IMR-90 (cell line): Measurements from ENCODE around the gene ARVCF. TPM values are rescaled to one million over a fixed set of nuclear protein-coding genes. Genes with fewer than 3 reads are reported as not detected.
A peak's percentile ranks its signal among the peaks of the same experiment; 100 is the strongest.

Experiments used
- ATAC-seq: fragments of 200-7000 bp; cut with Tn5 transposase; 2 replicates; pipeline ENCODE4 v1.9.1; 2020; ENCODE audit warnings: low read depth, mild to moderate bottlenecking, moderate library complexity
- BruUV-seq: library from RNA; stranded (reverse); fragments of 400-500 nt; replicated peaks from 2 replicates; lab custom pipeline; 2021; lab: Mats Ljungman, UMichigan
- CTCF ChIA-PET: fragments of 300-600 bp; formaldehyde crosslinking; extraction: SDS; loops from one replicate; lab custom pipeline; 2021; ENCODE audit warnings: antibody characterized with exemption; lab: Yijun Ruan, JAX
- POLR2A ChIA-PET: fragments of 300-600 bp; sonication (Branson Sonifier 250); formaldehyde crosslinking; loops from one replicate; lab custom pipeline; 2022; ENCODE audit warnings: antibody characterized with exemption; ENCODE audit not compliant: unreplicated experiment; lab: Charles Lee
- DNase-seq: peaks from one replicate; pipeline ENCODE4 v3.0.0; 2013
- H2AFZ ChIP-seq: replicated peaks from 2 replicates; pipeline ENCODE3; 2013; ENCODE audit warnings: low read length, mild to moderate bottlenecking; ENCODE audit not compliant: poor library complexity
- H2AK5ac ChIP-seq: 2 replicates; pipeline ENCODE4 v1.6.1; 2013; ENCODE audit warnings: low read depth, low read length, inconsistent platforms
- H2AK9ac ChIP-seq: replicated peaks from 2 replicates; pipeline ENCODE3; 2013; ENCODE audit warnings: mild to moderate bottlenecking, low read depth, low read length, moderate library complexity; ENCODE audit not compliant: poor library complexity
- H2BK120ac ChIP-seq: 2 replicates; pipeline ENCODE4 v1.6.1; 2013; ENCODE audit warnings: low read depth, low read length, inconsistent platforms
- H2BK15ac ChIP-seq: 3 replicates; pipeline ENCODE4 v1.6.1; 2013; ENCODE audit warnings: low read depth, low read length, inconsistent platforms
- H2BK20ac ChIP-seq: 2 replicates; pipeline ENCODE4 v1.6.1; 2013; ENCODE audit warnings: low read depth, mild to moderate bottlenecking, inconsistent platforms, low read length, moderate library complexity
- H2BK5ac ChIP-seq: 2 replicates; pipeline ENCODE4 v1.6.1; 2013; ENCODE audit warnings: mild to moderate bottlenecking, low read depth, low read length, inconsistent platforms; ENCODE audit not compliant: poor library complexity, severe bottlenecking
- H3K14ac ChIP-seq: replicated peaks from 2 replicates; pipeline ENCODE4 v1.6.1; 2013; ENCODE audit warnings: low read depth, low read length, inconsistent platforms
- H3K18ac ChIP-seq: 2 replicates; pipeline ENCODE4 v1.6.1; 2013; ENCODE audit warnings: low read depth, low read length, control low read depth
- H3K23ac ChIP-seq: 2 replicates; pipeline ENCODE4 v1.6.1; 2013; ENCODE audit warnings: low read depth, low read length, inconsistent platforms
- H3K27ac ChIP-seq: 2 replicates; pipeline ENCODE4 v1.5.1; 2013; ENCODE audit warnings: mild to moderate bottlenecking, control low read depth, low read length; ENCODE audit not compliant: insufficient read depth
- H3K27me3 ChIP-seq: 2 replicates; pipeline ENCODE4 v1.6.1; 2013; ENCODE audit warnings: low read length; ENCODE audit not compliant: control insufficient read depth, insufficient read depth
- H3K36me3 ChIP-seq: 2 replicates; pipeline ENCODE4 v1.6.1; 2013; ENCODE audit warnings: low read length, mixed read lengths; ENCODE audit not compliant: control insufficient read depth, insufficient read depth
- H3K4ac ChIP-seq: 2 replicates; pipeline ENCODE4 v1.6.1; 2013; ENCODE audit warnings: low read depth, low read length, inconsistent platforms
- H3K4me1 ChIP-seq: 2 replicates; pipeline ENCODE4 v1.6.1; 2013; ENCODE audit warnings: low read length, mixed read lengths; ENCODE audit not compliant: control insufficient read depth, insufficient read depth
- H3K4me2 ChIP-seq: 2 replicates; pipeline ENCODE4 v1.6.1; 2013; ENCODE audit warnings: low read depth, mild to moderate bottlenecking, control low read depth, low read length, moderate library complexity
- H3K4me3 ChIP-seq: 2 replicates; pipeline ENCODE4 v1.5.1; 2013; ENCODE audit warnings: low read depth, mild to moderate bottlenecking, control low read depth, low read length, moderate library complexity; ENCODE audit not compliant: insufficient read depth
- H3K56ac ChIP-seq: 2 replicates; pipeline ENCODE4 v1.6.1; 2013; ENCODE audit warnings: low read length, inconsistent platforms; ENCODE audit not compliant: insufficient read depth; ENCODE audit errors: extremely low read depth
- H3K79me1 ChIP-seq, 2 experiments: 2 replicates each; pipeline ENCODE4 v1.6.1; 2013; ENCODE audit warnings: low read length in 2 of 2, inconsistent platforms in 1 of 2, low read depth in 1 of 2
- H3K9ac ChIP-seq: 2 replicates; pipeline ENCODE4 v1.6.1; 2013; ENCODE audit warnings: low read depth, low read length, control low read depth
- H3K9me1 ChIP-seq: 2 replicates; pipeline ENCODE4 v1.6.1; 2013; ENCODE audit warnings: low read length, inconsistent platforms; ENCODE audit not compliant: insufficient read depth
- H3K9me3 ChIP-seq: 2 replicates; pipeline ENCODE4 v1.6.1; 2013; ENCODE audit warnings: low read length; ENCODE audit not compliant: control insufficient read depth, insufficient read depth
- H4K20me1 ChIP-seq: 2 replicates; pipeline ENCODE4 v1.6.1; 2013; ENCODE audit warnings: low read length, inconsistent platforms; ENCODE audit not compliant: insufficient read depth
- H4K5ac ChIP-seq: 2 replicates; pipeline ENCODE4 v1.6.1; 2013; ENCODE audit warnings: mild to moderate bottlenecking, low read depth, low read length, control low read depth
- H4K8ac ChIP-seq, 2 experiments: 2 replicates each; pipeline ENCODE4 v1.6.1; 2013; ENCODE audit warnings: low read depth in 2 of 2, low read length in 2 of 2, control low read depth in 1 of 2, inconsistent platforms in 1 of 2
- H4K91ac ChIP-seq: 2 replicates; pipeline ENCODE4 v1.6.1; 2013; ENCODE audit warnings: low read depth, low read length, inconsistent platforms; ENCODE audit not compliant: insufficient read depth
- FOS ChIP-seq: fragments of 150-350 bp; IDR thresholded peaks from 2 replicates; pipeline ENCODE4 v1.6.1; 2016; ENCODE audit warnings: low read depth, low read length
- RAD21 ChIP-seq: IDR thresholded peaks from 2 replicates; pipeline ENCODE4 v1.6.1; 2012; ENCODE audit warnings: low read length, improper control_type of control experiment
- WGBS, 2 experiments: methylation state at CpG; one replicate each; pipeline versions ENCODE4 v1.1.5 to v1.1.7; 2013; ENCODE audit warnings: missing lambda C conversion rate in 2 of 2; ENCODE audit not compliant: insufficient read length in 1 of 2; ENCODE audit errors: extremely low coverage in 2 of 2; 5-methylcytosine and 5-hydroxymethylcytosine counted together
- dilution Hi-C: fragments of 300-500 bp; cut with HindIII; formaldehyde crosslinking; loops from one replicate; pipeline ENCODE4 v1.14.3; 2018; ENCODE audit warnings: low sequenced_read_pairs; ENCODE audit not compliant: unreplicated experiment
- in situ Hi-C: fragments of 300-500 bp; cut with MboI; formaldehyde crosslinking; loops from 3 replicates; pipeline ENCODE4 v1.14.3; 2019; ENCODE audit warnings: low sequenced_read_pairs, inconsistent platforms, mixed read lengths
- intact Hi-C: fragments of 100-400 bp; cut with micrococcal nuclease; formaldehyde crosslinking; loops from 2 replicates; pipeline ENCODE4 v1.10.0; 2022
- polyA plus RNA-seq, 3 experiments: library from polyadenylated mRNA; depleted of rRNA; stranded (reverse); fragments of >200 nt; gene quantifications; 2 replicates each; pipeline ENCODE4 v1.2.3, GENCODE V29; 2012; ENCODE audit warnings: low replicate concordance in 1 of 3
- total RNA-seq: library from RNA; depleted of rRNA; stranded (reverse); fragments of >200 nt; gene quantifications from 2 replicates; pipeline ENCODE4 v1.2.3, GENCODE V29; 2012
- TF ChIP-seq, protein P1 (sequence below): fragments of 150-350 bp; IDR thresholded peaks from 2 replicates; pipeline ENCODE4 v1.6.1; 2016; ENCODE audit warnings: low read depth, mild to moderate bottlenecking, low read length, moderate library complexity, borderline replicate concordance
- TF ChIP-seq, protein P2 (sequence below): conservative IDR thresholded peaks from 2 replicates; pipeline ENCODE4 v1.5.1; 2012; ENCODE audit warnings: mild to moderate bottlenecking, low read depth, low read length, improper control_type of control experiment

ARVCF gene
- total and polyA plus RNA-seq, 2 of the 4 experiments (the other 2 are of a cell fraction) = 8.6 to 14.1 TPM

DNA sequence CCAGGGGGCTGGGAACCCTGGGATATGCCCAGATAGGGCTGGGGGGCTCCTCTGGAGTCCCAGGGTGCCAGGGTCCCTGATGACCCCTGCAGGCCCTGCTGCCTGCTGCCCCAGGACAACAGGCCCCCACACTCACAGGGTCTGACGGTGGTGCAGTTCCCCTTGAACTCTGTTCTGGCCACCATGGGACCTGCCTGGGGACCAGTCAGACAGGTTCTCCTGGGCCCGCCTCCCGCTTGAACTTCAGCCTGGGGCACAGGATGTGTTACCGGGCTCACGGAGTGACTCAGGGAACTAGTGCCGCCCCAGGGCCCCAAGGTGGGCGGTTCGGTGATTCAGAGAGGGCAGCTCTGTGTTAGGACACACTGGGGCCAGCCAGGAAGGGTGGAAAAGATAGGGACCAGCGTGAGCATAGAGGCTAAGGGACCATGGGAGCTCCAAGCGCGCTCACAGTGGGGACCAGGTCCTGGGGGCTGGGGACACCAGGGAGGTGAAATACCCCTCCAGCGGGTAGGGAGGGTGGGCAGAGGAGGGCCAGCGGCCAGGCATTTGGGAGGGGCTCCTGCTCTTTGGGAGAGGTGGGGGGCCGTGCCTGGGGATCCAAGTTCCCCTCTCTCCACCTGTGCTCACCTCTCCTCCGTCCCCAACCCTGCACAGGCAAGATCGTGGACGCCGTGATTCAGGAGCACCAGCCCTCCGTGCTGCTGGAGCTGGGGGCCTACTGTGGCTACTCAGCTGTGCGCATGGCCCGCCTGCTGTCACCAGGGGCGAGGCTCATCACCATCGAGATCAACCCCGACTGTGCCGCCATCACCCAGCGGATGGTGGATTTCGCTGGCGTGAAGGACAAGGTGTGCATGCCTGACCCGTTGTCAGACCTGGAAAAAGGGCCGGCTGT, 53.5 kb downstream of the ARVCF start:
- H3K9me3 ChIP-seq = no peaks in the 10 kb centered on the region
- H3K36me3 ChIP-seq = peaks cover 47% of the 10 kb centered on the region
- H3K4me1 ChIP-seq = peaks cover 24% of the 10 kb centered on the region
- H2AK9ac ChIP-seq = peak overlapping the region; percentile 66
- H3K79me1 ChIP-seq = peaks cover 17 to 53% of the 10 kb centered on the region in 2 experiments; a peak in 3 of 4 replicates
- no peak overlapping the region for H2BK120ac ChIP-seq
- dilution Hi-C loops (no loop called here), in situ Hi-C loops (no loop called here), intact Hi-C loops (no loop called here)
- no peak overlapping the region; the same call in 1 of the 2 replicates for H3K27ac ChIP-seq
- H4K8ac ChIP-seq = no peak overlapping the region
- H4K91ac ChIP-seq = no peak overlapping the region
- no peak overlapping the region for H3K4me2 ChIP-seq
- H2AK5ac ChIP-seq = 0 out of 2 replicates have a peak overlapping the region, but pooled peaks have one; percentile 35
- H2BK5ac ChIP-seq = peak overlapping the region; percentile 26
- no peak overlapping the region for H3K18ac ChIP-seq
- peak overlapping the region; percentile 45 for H2AFZ ChIP-seq
- ChIA-PET CTCF (interaction anchor here (1.2 to 1.5 kb wide), 2 partner anchors 10 to 50 kb away, joined by 4 read pairs; no protein-coding TSS in a partner anchor), POLR2A (no interaction called here)
- WGBS, 2 experiments = 69% methylated on average over 14 of the region's 30 CpGs; no CpG with 5 or more reads in 1 of the 2 experiments
- no peak overlapping the region for H3K9ac ChIP-seq
- no peak overlapping the region for H3K4ac ChIP-seq
- peak; percentile 44; the same call in 1 of the 2 replicates for TF ChIP-seq FOS
- TF ChIP-seq, protein P1, sequence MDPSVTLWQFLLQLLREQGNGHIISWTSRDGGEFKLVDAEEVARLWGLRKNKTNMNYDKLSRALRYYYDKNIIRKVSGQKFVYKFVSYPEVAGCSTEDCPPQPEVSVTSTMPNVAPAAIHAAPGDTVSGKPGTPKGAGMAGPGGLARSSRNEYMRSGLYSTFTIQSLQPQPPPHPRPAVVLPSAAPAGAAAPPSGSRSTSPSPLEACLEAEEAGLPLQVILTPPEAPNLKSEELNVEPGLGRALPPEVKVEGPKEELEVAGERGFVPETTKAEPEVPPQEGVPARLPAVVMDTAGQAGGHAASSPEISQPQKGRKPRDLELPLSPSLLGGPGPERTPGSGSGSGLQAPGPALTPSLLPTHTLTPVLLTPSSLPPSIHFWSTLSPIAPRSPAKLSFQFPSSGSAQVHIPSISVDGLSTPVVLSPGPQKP = no peak
- TF ChIP-seq, protein P2, sequence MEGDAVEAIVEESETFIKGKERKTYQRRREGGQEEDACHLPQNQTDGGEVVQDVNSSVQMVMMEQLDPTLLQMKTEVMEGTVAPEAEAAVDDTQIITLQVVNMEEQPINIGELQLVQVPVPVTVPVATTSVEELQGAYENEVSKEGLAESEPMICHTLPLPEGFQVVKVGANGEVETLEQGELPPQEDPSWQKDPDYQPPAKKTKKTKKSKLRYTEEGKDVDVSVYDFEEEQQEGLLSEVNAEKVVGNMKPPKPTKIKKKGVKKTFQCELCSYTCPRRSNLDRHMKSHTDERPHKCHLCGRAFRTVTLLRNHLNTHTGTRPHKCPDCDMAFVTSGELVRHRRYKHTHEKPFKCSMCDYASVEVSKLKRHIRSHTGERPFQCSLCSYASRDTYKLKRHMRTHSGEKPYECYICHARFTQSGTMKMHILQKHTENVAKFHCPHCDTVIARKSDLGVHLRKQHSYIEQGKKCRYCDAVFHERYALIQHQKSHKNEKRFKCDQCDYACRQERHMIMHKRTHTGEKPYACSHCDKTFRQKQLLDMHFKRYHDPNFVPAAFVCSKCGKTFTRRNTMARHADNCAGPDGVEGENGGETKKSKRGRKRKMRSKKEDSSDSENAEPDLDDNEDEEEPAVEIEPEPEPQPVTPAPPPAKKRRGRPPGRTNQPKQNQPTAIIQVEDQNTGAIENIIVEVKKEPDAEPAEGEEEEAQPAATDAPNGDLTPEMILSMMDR = no peak
- no peak for TF ChIP-seq RAD21
- DNase-seq = peak; percentile 58
- H3K23ac ChIP-seq = no peak overlapping the region
- H3K14ac ChIP-seq = no peak overlapping the region
- no peaks in the 10 kb centered on the region for H3K27me3 ChIP-seq
- peaks cover 40% of the 10 kb centered on the region for H4K20me1 ChIP-seq
- no TSS peak for BruUV-seq
- no peak overlapping the region; the same call in 1 of the 2 replicates for H4K5ac ChIP-seq
- no peak overlapping the region for H2BK20ac ChIP-seq
- H3K56ac ChIP-seq = no peak overlapping the region
- peak; percentile 6; the same call in 1 of the 2 replicates for ATAC-seq
- H3K4me3 ChIP-seq = no peak overlapping the region
- peaks cover 10% of the 10 kb centered on the region for H3K9me1 ChIP-seq
- no peak overlapping the region for H2BK15ac ChIP-seq
